AG09309 (cell line): Measurements from ENCODE around the gene GPATCH8.
A peak's percentile ranks its signal among the peaks of the same experiment; 100 is the strongest.

Experiments used
- DNase-seq: peaks from one replicate; pipeline ENCODE4 v3.0.0-alpha.2; 2010; ENCODE audit warnings: low read depth
- H3K4me3 ChIP-seq: 2 replicates; pipeline ENCODE4 v1.5.1; 2011; ENCODE audit warnings: mild to moderate bottlenecking, low read depth, low read length, moderate library complexity; ENCODE audit not compliant: control insufficient read depth
- CTCF ChIP-seq: IDR thresholded peaks from 2 replicates; pipeline ENCODE4 v1.5.1; 2011; ENCODE audit warnings: mild to moderate bottlenecking, low read depth, low read length, inconsistent platforms; ENCODE audit not compliant: insufficient read depth, control insufficient read depth; ENCODE audit errors: missing control alignments

GPATCH8 gene

DNA sequence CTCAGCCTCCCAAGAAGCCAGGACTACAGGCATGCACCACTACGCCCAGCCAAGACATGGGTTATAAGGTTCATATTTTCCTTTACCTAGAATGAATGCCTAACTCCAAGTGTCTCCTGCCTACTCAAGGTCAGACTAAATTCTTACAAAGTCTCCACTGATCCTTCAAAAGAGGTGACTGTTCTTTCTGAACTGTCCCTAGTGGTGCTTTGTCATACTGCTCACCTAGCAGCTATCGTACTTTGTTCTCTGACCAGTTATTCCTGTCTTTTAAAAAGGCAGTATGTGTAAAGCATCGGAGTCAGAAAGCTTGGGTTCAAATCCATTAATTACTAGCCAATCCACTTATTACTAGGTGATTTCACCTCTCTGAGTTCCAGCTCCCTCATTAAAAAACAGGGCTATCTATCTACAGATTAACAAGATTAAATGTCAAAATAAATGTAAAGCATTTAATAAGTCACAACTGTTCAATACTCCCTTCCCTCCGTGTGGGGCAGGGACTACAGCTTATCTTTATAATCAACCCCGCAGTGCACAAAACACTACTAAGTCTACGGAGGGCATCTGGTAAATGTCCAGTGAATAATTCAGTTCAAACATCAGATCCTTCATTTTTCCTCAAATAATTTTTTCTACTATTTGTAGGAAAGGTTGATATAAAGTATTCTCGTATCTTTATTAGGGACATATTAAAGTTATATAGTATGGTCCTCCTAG, 93.7 kb downstream of the GPATCH8 start:
- no peak overlapping the region for H3K4me3 ChIP-seq
- DNase-seq: no peak
- no peak for TF ChIP-seq CTCF

- no peak for DNase-seq
These were observed 94.4 kb downstream of the GPATCH8 start for GRCh38 chr17:44408786-44409185.

GRCh38 chr17:44402564-44403172, 100.5 kb downstream of the GPATCH8 start:
- DNase-seq: no peak
- no peak overlapping the region for H3K4me3 ChIP-seq
- no peak for TF ChIP-seq CTCF

More at GRCh38 chr17:44408786-44409185, 94.4 kb downstream of the GPATCH8 start:
- H3K4me3 ChIP-seq: no peak overlapping the region
- TF ChIP-seq CTCF: no peak

- DNase-seq: no peak
- H3K4me3 ChIP-seq: no peak overlapping the region
- peak; percentile 60 for TF ChIP-seq CTCF
These were observed 102.9 kb downstream of the GPATCH8 start for GRCh38 chr17:44400226-44400847.

DNA sequence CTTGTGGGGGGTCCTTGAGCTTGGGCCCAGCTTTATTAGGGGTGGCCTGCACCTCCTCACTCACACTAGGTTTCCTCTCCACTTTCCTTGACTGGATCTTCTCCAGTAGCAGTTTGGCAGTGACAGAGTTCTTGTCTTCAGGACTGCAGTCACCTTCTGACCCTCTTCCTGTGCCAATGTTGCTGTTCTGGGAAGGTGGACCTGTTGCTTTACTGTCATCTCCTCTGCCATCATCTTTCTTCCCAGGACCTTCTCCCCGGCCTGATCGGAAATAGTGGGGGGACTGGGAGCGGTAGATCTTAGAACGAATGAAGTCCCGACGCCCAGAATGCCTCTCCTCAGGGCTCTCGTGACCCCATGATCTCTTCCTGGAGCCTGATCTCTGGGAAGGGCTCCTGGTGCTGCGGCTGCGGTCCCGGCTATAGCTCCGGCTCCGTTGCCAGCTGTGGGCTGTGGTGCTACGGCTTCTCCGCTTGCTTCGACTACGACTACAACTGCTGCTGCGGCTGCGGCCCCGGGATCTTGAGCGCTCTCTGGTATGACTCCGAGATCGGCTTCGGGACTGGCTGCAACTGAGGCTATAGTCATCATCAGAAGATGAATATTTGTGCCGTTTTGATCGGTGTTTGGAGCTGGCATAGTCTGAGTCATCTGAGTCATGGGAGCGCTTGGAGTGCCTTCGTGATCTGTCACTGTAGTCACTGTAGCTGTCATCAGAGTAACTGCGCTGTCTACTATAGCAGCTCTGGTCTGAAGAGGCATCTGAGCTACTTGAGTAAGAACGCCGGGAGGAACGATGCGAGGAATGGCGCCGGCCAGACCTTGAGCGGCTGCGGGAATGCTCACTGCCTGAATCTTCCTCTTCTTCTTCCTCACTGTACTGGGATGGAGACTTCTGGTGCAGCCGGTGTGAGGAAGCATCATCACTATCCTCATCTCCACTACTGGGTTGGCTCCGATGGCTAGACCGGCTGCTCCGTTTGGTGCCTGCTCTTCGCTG, 104.2 kb downstream of the GPATCH8 start:
- TF ChIP-seq CTCF: no peak
- no peak for DNase-seq
- H3K4me3 ChIP-seq: no peak overlapping the region
